ENCODE results near the gene TMTC1. TPM values are rescaled to one million over a fixed set of nuclear protein-coding genes. Genes with fewer than 3 reads are reported as not detected.

The TMTC1 gene
- total and polyA plus RNA-seq, 3 donors from 2014 or later, result 8.4 to 13.6 (median 11.5) TPM

DNA sequence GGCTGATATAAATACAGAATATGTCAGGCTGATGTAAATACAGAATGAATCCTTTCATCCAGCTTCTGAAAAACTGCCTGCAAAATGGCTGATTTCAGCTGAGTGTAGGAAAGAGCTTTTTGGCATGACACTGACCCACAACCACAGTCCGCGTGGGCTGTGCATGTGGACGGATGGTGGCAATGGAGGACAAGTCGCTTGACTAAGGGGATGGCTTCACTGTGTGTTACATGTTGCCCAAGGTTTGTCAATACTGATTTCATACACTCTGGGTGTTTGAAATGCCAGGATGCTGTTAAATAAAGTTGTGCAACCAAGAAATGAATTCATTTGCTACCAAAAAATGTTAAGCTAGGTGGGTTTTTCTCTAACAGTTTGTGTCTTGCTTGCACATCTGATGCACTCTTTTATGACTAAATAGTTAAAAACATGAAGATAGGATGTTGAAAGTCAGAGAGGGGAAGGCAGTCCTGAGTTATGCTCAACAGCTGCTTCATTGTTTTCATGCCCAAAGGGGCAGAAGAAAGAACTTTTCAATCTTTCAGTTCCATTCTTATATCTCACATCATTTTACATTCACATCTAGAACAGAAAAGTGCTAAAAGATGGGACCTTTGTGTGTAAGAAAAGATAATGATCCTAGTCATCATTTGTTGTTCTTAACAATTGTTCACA is 249.8 kb downstream of the TMTC1 start:
- Histone ChIP-seq H3K27ac (no peak overlapping the region), H3K9me3 (no peaks in the 10 kb centered on the region), H3K36me3 (ENCODE audit: low read depth, missing control alignments) (no peaks in the 10 kb centered on the region), H3K27me3 (no peaks in the 10 kb centered on the region), H3K4me1 (no peaks in the 10 kb centered on the region), H3K4me3 (no peak overlapping the region)
- 58 to 62% methylated on average over 4 of the region's 4 CpGs for WGBS, 2 donors
- DNase-seq, result no peak
- intact Hi-C loops (cut with DNase I; ENCODE audit: low total_unique reads), result no loop called here
- TF ChIP-seq POLR2A (IDR thresholded peaks at IDR 0.05), result no peak
- TF ChIP-seq, protein P1, sequence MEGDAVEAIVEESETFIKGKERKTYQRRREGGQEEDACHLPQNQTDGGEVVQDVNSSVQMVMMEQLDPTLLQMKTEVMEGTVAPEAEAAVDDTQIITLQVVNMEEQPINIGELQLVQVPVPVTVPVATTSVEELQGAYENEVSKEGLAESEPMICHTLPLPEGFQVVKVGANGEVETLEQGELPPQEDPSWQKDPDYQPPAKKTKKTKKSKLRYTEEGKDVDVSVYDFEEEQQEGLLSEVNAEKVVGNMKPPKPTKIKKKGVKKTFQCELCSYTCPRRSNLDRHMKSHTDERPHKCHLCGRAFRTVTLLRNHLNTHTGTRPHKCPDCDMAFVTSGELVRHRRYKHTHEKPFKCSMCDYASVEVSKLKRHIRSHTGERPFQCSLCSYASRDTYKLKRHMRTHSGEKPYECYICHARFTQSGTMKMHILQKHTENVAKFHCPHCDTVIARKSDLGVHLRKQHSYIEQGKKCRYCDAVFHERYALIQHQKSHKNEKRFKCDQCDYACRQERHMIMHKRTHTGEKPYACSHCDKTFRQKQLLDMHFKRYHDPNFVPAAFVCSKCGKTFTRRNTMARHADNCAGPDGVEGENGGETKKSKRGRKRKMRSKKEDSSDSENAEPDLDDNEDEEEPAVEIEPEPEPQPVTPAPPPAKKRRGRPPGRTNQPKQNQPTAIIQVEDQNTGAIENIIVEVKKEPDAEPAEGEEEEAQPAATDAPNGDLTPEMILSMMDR (IDR thresholded peaks at IDR 0.05), result no peak

DNA sequence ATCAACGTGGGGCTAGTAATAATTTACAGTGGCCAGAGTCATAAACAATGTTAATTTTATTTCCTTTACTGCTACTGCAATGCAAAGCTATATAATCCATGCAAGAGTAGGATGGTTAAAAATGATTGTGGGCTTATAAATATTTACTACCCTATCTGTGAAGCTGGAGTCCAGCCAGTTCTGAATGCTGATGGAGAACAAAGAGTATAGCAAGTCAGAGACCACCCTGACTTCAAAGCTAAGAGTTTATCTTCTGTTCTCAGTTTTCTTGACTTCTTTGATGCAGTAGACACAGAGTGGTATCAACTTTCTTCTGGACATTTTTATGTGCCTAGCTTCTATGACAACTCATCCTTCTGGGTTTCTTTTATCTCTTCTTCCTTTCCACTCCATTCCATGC is 252.3 kb downstream of the TMTC1 start:
- Histone ChIP-seq H3K36me3 (ENCODE audit: low read depth, missing control alignments) (no peaks in the 10 kb centered on the region), H3K27me3 (no peaks in the 10 kb centered on the region), H3K9me3 (no peaks in the 10 kb centered on the region), H3K4me3 (no peak overlapping the region), H3K27ac (no peak overlapping the region), H3K4me1 (no peaks in the 10 kb centered on the region)
- TF ChIP-seq, protein P1 (IDR thresholded peaks at IDR 0.05), result no peak
- TF ChIP-seq POLR2A (IDR thresholded peaks at IDR 0.05), result no peak
- DNase-seq, result no peak
- WGBS, 2 donors, result 54 to 68% methylated on average over 1 of the region's 1 CpG
- intact Hi-C loops (cut with DNase I; ENCODE audit: low total_unique reads), result no loop called here

DNA sequence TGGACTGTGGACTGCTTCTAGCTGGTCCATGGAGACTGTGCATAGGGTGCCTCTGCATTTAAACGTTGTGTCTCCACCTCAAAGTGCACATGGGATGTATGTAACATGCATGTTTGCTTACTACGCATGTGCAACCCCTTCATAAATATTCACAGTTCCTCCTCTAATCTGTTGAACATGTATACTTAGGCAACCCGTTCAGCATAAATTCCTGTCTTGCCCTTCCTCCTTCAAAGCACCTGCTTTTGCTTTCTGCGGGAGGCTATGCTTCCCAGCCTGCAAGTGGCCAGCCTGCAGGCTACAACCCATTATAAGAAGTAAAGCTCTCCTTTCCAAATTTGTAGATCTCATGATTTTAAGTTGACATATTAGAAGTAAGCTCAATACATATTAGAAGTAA is 253.3 kb downstream of the TMTC1 start:
- Histone ChIP-seq H3K4me3 (no peak overlapping the region), H3K36me3 (ENCODE audit: low read depth, missing control alignments) (no peaks in the 10 kb centered on the region), H3K27ac (no peak overlapping the region), H3K4me1 (no peaks in the 10 kb centered on the region), H3K27me3 (no peaks in the 10 kb centered on the region), H3K9me3 (no peaks in the 10 kb centered on the region)
- TF ChIP-seq, protein P1 (IDR thresholded peaks at IDR 0.05), result no peak
- no peak for TF ChIP-seq POLR2A (IDR thresholded peaks at IDR 0.05)
- 85 to 92% methylated on average over 4 of the region's 4 CpGs for WGBS, 2 donors
- intact Hi-C loops (cut with DNase I; ENCODE audit: low total_unique reads), result no loop called here
- DNase-seq, result no peak

DNA sequence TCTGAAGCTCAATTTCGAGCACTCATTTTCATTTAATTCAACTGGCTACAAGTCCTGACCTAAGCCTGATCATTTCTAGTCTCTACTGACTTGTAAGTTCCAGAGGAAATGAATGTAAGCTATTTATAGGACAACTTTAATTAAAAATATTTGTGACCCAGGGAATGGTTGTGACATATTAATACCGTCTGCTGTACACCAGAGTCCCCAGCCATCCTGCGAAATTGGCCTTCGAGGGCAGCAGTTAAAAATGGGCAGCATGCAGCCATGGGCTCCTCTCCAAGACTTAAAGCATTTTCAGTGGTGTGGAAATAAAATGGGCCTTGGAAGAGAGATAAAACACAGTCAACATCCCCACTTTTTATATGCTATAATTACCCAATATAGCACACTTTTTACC is 255.6 kb downstream of the TMTC1 start:
- no peaks in the 10 kb centered on the region for H3K27me3 ChIP-seq
- no peak for DNase-seq
- WGBS, 2 donors, result 80 to 83% methylated on average over 4 of the region's 4 CpGs
- no peak overlapping the region for H3K4me3 ChIP-seq
- H3K27ac ChIP-seq, result no peak overlapping the region
- TF ChIP-seq, protein P1 (IDR thresholded peaks at IDR 0.05), result no peak
- no peak for TF ChIP-seq POLR2A (IDR thresholded peaks at IDR 0.05)
- H3K4me1 ChIP-seq, result no peaks in the 10 kb centered on the region
- intact Hi-C loops (cut with DNase I; ENCODE audit: low total_unique reads), result no loop called here
- H3K36me3 ChIP-seq (ENCODE audit: low read depth, missing control alignments), result no peaks in the 10 kb centered on the region
- no peaks in the 10 kb centered on the region for H3K9me3 ChIP-seq

DNA sequence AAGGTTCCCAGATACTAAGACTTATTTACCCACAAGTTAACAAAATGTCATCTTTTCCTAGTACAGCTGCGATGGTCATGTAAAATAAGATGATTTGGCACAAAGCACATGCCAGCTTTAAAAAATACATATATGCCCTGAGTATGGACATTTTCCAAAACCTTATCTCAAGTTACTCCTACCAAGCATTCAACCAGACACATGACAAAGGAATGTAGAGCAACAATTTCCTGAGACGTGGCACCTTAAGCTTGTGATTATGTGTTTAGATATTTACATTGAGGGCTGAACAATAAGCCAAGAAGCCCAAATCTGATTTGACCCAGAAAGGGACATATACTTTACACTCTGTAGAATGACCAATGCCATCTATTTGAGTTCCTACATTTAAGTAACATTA is 261.8 kb downstream of the TMTC1 start:
- intact Hi-C loops (cut with DNase I; ENCODE audit: low total_unique reads), result no loop called here
- TF ChIP-seq, protein P1 (IDR thresholded peaks at IDR 0.05), result no peak
- TF ChIP-seq POLR2A (IDR thresholded peaks at IDR 0.05), result no peak
- no peaks in the 10 kb centered on the region for H3K36me3 ChIP-seq (ENCODE audit: low read depth, missing control alignments)
- no peak overlapping the region for H3K4me3 ChIP-seq
- H3K27ac ChIP-seq, result no peak overlapping the region
- no peak for DNase-seq
- no peaks in the 10 kb centered on the region for H3K4me1 ChIP-seq
- 81 to 83% methylated on average over 2 of the region's 2 CpGs for WGBS, 2 donors
- H3K27me3 ChIP-seq, result no peaks in the 10 kb centered on the region
- H3K9me3 ChIP-seq, result no peaks in the 10 kb centered on the region
